ENCODE measurements around the gene TSPAN18. TPM values are rescaled to one million over a fixed set of nuclear protein-coding genes. Genes with fewer than 3 reads are reported as not detected.

Gene TSPAN18
- total RNA-seq, 1 donor from 2014 or later = 31.7 TPM

DNA sequence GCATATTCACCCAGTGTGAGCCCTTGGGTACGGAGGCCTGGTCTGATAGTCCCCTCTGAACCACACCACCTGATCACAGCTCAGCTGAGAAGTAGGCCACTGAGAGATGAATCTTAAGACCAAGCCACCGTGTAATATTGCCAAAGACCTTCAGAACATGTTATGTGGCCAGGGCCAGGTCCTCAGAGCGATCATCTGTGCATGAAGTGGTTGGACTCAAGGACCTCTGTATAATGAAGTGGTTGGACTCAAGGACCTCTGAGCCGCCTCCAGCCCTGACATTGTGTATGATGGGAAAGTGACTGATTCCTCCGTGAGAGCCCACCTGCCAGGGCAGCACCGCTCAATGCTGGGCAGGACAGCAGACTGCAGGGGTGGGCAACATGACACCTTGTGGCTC is 153.7 kb downstream of the TSPAN18 start:
- Histone ChIP-seq H3K27ac (ENCODE audit: low read depth, low read length) (no peak overlapping the region), H3K4me3 (ENCODE audit: insufficient read depth, low read depth, low read length) (no peak overlapping the region), H3K79me2 (ENCODE audit: insufficient read depth, low read length) (no peaks in the 10 kb centered on the region), H3K36me3 (ENCODE audit: insufficient read depth, low read length) (no peaks in the 10 kb centered on the region), H4K20me1 (ENCODE audit: insufficient read depth, low read length) (no peaks in the 10 kb centered on the region), H3K4me2 (ENCODE audit: low read length) (no peak overlapping the region), H3K27me3 (ENCODE audit: insufficient read depth, low read length) (peaks cover 76% of the 10 kb centered on the region), H3K9ac (ENCODE audit: low read length) (no peak overlapping the region), H2AFZ (ENCODE audit: low read depth, low read length) (no peak overlapping the region), H3K9me3 (ENCODE audit: insufficient read depth, low read depth, low read length) (no peaks in the 10 kb centered on the region), H3K4me1 (ENCODE audit: insufficient read depth, low read length) (peaks cover 7% of the 10 kb centered on the region)
- Mint-ChIP-seq H3K27me3 (ENCODE audit: low read depth, unreplicated experiment) (peaks cover 36% of the 10 kb centered on the region), H3K4me3 (ENCODE audit: unreplicated experiment) (no peak overlapping the region), H3K4me1 (ENCODE audit: low read depth, unreplicated experiment) (peaks cover 4% of the 10 kb centered on the region), H3K27ac (ENCODE audit: unreplicated experiment) (no peak overlapping the region), H3K9me3 (ENCODE audit: unreplicated experiment) (no peaks in the 10 kb centered on the region), H3K36me3 (ENCODE audit: low read depth, unreplicated experiment) (peaks cover 3% of the 10 kb centered on the region)
- FAIRE-seq = no peak
- no peak for TF ChIP-seq EZH2 (IDR thresholded peaks at IDR 0.05; ENCODE audit: insufficient read depth, low read length)
- TF ChIP-seq, protein P1, sequence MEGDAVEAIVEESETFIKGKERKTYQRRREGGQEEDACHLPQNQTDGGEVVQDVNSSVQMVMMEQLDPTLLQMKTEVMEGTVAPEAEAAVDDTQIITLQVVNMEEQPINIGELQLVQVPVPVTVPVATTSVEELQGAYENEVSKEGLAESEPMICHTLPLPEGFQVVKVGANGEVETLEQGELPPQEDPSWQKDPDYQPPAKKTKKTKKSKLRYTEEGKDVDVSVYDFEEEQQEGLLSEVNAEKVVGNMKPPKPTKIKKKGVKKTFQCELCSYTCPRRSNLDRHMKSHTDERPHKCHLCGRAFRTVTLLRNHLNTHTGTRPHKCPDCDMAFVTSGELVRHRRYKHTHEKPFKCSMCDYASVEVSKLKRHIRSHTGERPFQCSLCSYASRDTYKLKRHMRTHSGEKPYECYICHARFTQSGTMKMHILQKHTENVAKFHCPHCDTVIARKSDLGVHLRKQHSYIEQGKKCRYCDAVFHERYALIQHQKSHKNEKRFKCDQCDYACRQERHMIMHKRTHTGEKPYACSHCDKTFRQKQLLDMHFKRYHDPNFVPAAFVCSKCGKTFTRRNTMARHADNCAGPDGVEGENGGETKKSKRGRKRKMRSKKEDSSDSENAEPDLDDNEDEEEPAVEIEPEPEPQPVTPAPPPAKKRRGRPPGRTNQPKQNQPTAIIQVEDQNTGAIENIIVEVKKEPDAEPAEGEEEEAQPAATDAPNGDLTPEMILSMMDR (IDR thresholded peaks at IDR 0.05; ENCODE audit: insufficient read depth, low read depth, low read length) = no peak
- DNase-seq (ENCODE audit: low read depth) = no peak

DNA sequence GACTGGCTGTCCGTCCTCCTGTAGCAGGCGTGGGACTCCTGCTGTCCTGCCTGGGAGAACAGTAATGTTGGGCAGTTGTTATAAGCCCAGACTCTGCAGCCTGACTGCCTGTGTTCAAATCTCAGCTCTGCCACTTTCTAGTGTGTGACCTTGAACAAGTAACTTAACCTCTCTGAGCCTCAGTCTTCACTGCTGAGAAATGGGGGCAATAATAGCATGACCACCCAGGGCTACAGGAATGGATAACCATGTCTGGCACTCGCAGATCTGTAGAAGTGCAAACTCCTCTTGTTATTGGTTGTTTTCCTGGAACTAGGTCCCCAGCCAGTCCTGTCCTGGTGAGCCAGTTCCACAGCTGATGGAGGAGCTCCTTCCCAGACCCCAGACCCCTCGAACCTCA is 154.2 kb downstream of the TSPAN18 start:
- peaks cover 33% of the 10 kb centered on the region for H3K27me3 Mint-ChIP-seq (ENCODE audit: low read depth, unreplicated experiment)
- Histone ChIP-seq H3K9ac (ENCODE audit: low read length) (no peak overlapping the region), H3K79me2 (ENCODE audit: insufficient read depth, low read length) (no peaks in the 10 kb centered on the region), H3K4me3 (ENCODE audit: insufficient read depth, low read depth, low read length) (no peak overlapping the region), H3K4me1 (ENCODE audit: insufficient read depth, low read length) (peaks cover 7% of the 10 kb centered on the region), H3K4me2 (ENCODE audit: low read length) (no peak overlapping the region), H3K36me3 (ENCODE audit: insufficient read depth, low read length) (no peaks in the 10 kb centered on the region), H2AFZ (ENCODE audit: low read depth, low read length) (no peak overlapping the region), H3K27ac (ENCODE audit: low read depth, low read length) (no peak overlapping the region), H4K20me1 (ENCODE audit: insufficient read depth, low read length) (no peaks in the 10 kb centered on the region), H3K9me3 (ENCODE audit: insufficient read depth, low read depth, low read length) (no peaks in the 10 kb centered on the region), H3K27me3 (ENCODE audit: insufficient read depth, low read length) (peaks cover 79% of the 10 kb centered on the region)
- TF ChIP-seq, protein P1 (IDR thresholded peaks at IDR 0.05; ENCODE audit: insufficient read depth, low read depth, low read length) = no peak
- TF ChIP-seq EZH2 (IDR thresholded peaks at IDR 0.05; ENCODE audit: insufficient read depth, low read length) = no peak
- no peaks in the 10 kb centered on the region for H3K9me3 Mint-ChIP-seq (ENCODE audit: unreplicated experiment)
- peaks cover 3% of the 10 kb centered on the region for H3K36me3 Mint-ChIP-seq (ENCODE audit: low read depth, unreplicated experiment)
- H3K4me3 Mint-ChIP-seq (ENCODE audit: unreplicated experiment) = no peak overlapping the region
- H3K4me1 Mint-ChIP-seq (ENCODE audit: low read depth, unreplicated experiment) = peaks cover 8% of the 10 kb centered on the region
- H3K27ac Mint-ChIP-seq (ENCODE audit: unreplicated experiment) = no peak overlapping the region
- DNase-seq (ENCODE audit: low read depth) (no peak), FAIRE-seq (no peak)

DNA sequence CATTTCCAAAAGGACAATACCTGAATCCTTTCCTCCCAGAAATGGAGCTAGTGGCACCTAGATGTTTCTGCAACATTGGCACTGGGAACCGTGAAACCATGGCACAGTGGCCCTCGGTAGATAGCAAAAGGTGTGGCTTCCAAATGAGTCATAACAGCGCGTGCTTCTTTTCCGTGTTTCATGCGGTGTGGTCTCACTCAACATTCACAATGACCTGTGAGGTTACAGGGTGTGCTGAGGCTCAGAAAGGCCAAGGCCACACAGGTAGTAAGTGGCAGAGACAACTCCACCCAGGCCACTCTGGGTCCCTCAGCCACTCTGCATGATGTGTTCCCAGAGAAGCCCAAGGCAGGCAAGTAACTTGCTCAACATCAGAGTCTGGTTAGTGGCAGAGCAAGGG is 156.5 kb downstream of the TSPAN18 start:
- Mint-ChIP-seq H3K27ac (ENCODE audit: unreplicated experiment) (no peak overlapping the region), H3K9me3 (ENCODE audit: unreplicated experiment) (no peaks in the 10 kb centered on the region), H3K4me1 (ENCODE audit: low read depth, unreplicated experiment) (peaks cover 21% of the 10 kb centered on the region), H3K27me3 (ENCODE audit: low read depth, unreplicated experiment) (peaks cover 31% of the 10 kb centered on the region), H3K4me3 (ENCODE audit: unreplicated experiment) (no peak overlapping the region), H3K36me3 (ENCODE audit: low read depth, unreplicated experiment) (peaks cover 3% of the 10 kb centered on the region)
- Histone ChIP-seq H3K9ac (ENCODE audit: low read length) (no peak overlapping the region), H3K4me2 (ENCODE audit: low read length) (no peak overlapping the region), H3K9me3 (ENCODE audit: insufficient read depth, low read depth, low read length) (no peaks in the 10 kb centered on the region), H4K20me1 (ENCODE audit: insufficient read depth, low read length) (no peaks in the 10 kb centered on the region), H3K27me3 (ENCODE audit: insufficient read depth, low read length) (peaks cover 74% of the 10 kb centered on the region), H3K27ac (ENCODE audit: low read depth, low read length) (no peak overlapping the region), H3K79me2 (ENCODE audit: insufficient read depth, low read length) (no peaks in the 10 kb centered on the region), H3K4me1 (ENCODE audit: insufficient read depth, low read length) (peaks cover 13% of the 10 kb centered on the region), H3K36me3 (ENCODE audit: insufficient read depth, low read length) (no peaks in the 10 kb centered on the region), H2AFZ (ENCODE audit: low read depth, low read length) (no peak overlapping the region), H3K4me3 (ENCODE audit: insufficient read depth, low read depth, low read length) (no peak overlapping the region)
- DNase-seq (ENCODE audit: low read depth) (no peak), FAIRE-seq (no peak)
- TF ChIP-seq, protein P1 (IDR thresholded peaks at IDR 0.05; ENCODE audit: insufficient read depth, low read depth, low read length) = no peak
- no peak for TF ChIP-seq EZH2 (IDR thresholded peaks at IDR 0.05; ENCODE audit: insufficient read depth, low read length)
